Measurements from ENCODE around the gene C22orf15.

- TF ChIP-seq CTCF (IDR thresholded peaks at IDR 0.05): no peak
- TF ChIP-seq POLR2A (IDR thresholded peaks at IDR 0.05): no peak
Observed at GRCh38 chr22:23783265-23784150, 20.7 kb downstream of the C22orf15 start.

Measured in testis (tissue), 2 donors.